K562 (cell line): ENCODE results near the gene REX1BD. TPM values are rescaled to one million over a fixed set of nuclear protein-coding genes. Genes with fewer than 3 reads are reported as not detected.
"Not testable (repeated sequence)": the region's sequence is repeated elsewhere in the genome, so short reads cannot be mapped to it uniquely, and the experiment has no call there.

Experiments
- ATAC-seq: fragments of 200-7000 bp; cut with Tn5 transposase; 3 replicates; pipeline ENCODE4 v1.9.1; 2020; ENCODE audit warnings: moderate library complexity
- BruUV-seq: library from RNA; stranded (reverse); fragments of 400-500 nt; replicated peaks from 2 replicates; lab custom pipeline; 2021; lab: Mats Ljungman, UMichigan
- CTCF ChIA-PET: fragments of 300-600 bp; formaldehyde crosslinking; extraction: SDS; loops from one replicate; lab custom pipeline; 2021; ENCODE audit warnings: low intra/inter-chr PET ratio; lab: Yijun Ruan, JAX
- POLR2A ChIA-PET: fragments of 300-600, 350-650 bp; sonication (Branson Sonifier 250); formaldehyde crosslinking; extraction: SDS; loops from one replicate; lab custom pipeline; 2021; ENCODE audit warnings: antibody characterized with exemption, inconsistent platforms; lab: Yijun Ruan, JAX
- DNase-seq, 4 experiments: peaks; one replicate each; pipeline versions ENCODE4 v3.0.0 to v3.0.0-alpha.2; 2011 to 2018; ENCODE audit warnings: low spot score in 3 of 4, mixed read lengths in 3 of 4; ENCODE audit errors: extremely low read depth in 1 of 4
- FAIRE-seq: peaks from 2 replicates; lab custom pipeline; 2011; peaks lifted over from hg19 to GRCh38; lab: Jason Lieb, UNC
- H2AFZ ChIP-seq: 2 replicates; pipeline ENCODE4 v1.6.0; 2011; ENCODE audit warnings: low read depth, low read length, control low read depth, inconsistent platforms
- H3K27ac ChIP-seq: fragments of 200-600 bp; 3 replicates; pipeline ENCODE4 v1.8.0; 2011; ENCODE audit warnings: low read depth, mild to moderate bottlenecking, control low read depth, inconsistent platforms, low read length, moderate library complexity, mixed read lengths; ENCODE audit errors: extremely low read depth
- H3K27me3 ChIP-seq, 2 experiments: fragments of 300-600 bp in 1 of 2; 2 replicates in 1 of 2; 3 replicates in 1 of 2; pipeline versions ENCODE4 v1.6.0 to v1.8.0; 2011; ENCODE audit warnings: inconsistent platforms in 2 of 2, low read length in 2 of 2, mild to moderate bottlenecking in 1 of 2, mixed read lengths in 1 of 2, moderate library complexity in 1 of 2; ENCODE audit not compliant: control insufficient read depth in 2 of 2, insufficient read depth in 2 of 2
- H3K36me3 ChIP-seq: fragments of 300-600 bp; 3 replicates; pipeline ENCODE4 v1.8.0; 2011; ENCODE audit warnings: mild to moderate bottlenecking, low read length, inconsistent platforms; ENCODE audit not compliant: control insufficient read depth, insufficient read depth
- H3K4me1 ChIP-seq, 2 experiments: fragments of 200-600 bp in 1 of 2; replicated peaks in 1 of 2; 2 replicates in 1 of 2; 3 replicates in 1 of 2; pipeline versions ENCODE4 v1.5.1 to v1.8.0; 2011; ENCODE audit warnings: inconsistent platforms in 2 of 2, low read length in 2 of 2, mild to moderate bottlenecking in 1 of 2, mixed read lengths in 1 of 2, moderate library complexity in 1 of 2; ENCODE audit not compliant: control insufficient read depth in 2 of 2, insufficient read depth in 2 of 2
- H3K4me2 ChIP-seq: 2 replicates; pipeline ENCODE4 v1.6.1; 2011; ENCODE audit warnings: low read length, control low read depth, inconsistent platforms, mixed read lengths; ENCODE audit not compliant: insufficient read depth
- H3K4me3 ChIP-seq: fragments of 200-600 bp; sonication (generic), shearing (Covaris generic); 2 replicates; pipeline ENCODE4 v1.5.1; 2016; ENCODE audit warnings: control low read depth, inconsistent platforms
- H3K79me2 ChIP-seq: fragments of 200-600 bp; 3 replicates; pipeline ENCODE4 v1.8.0; 2011; ENCODE audit warnings: low read length, inconsistent platforms; ENCODE audit not compliant: control insufficient read depth, insufficient read depth
- H3K9ac ChIP-seq, 2 experiments: 2 replicates each; pipeline versions ENCODE4 v1.6.0 to v1.6.1; 2011; ENCODE audit warnings: low read depth in 2 of 2, low read length in 2 of 2, control low read depth in 1 of 2, inconsistent platforms in 1 of 2, mild to moderate bottlenecking in 1 of 2, mixed read lengths in 1 of 2; ENCODE audit not compliant: insufficient read depth in 1 of 2
- H3K9me1 ChIP-seq: one replicate; pipeline ENCODE4 v1.6.0; 2011; ENCODE audit warnings: inconsistent platforms, mild to moderate bottlenecking, low read length, moderate library complexity; ENCODE audit not compliant: control insufficient read depth, insufficient read depth
- H3K9me3 ChIP-seq: replicated peaks from 2 replicates; pipeline ENCODE4 v1.5.1; 2011; ENCODE audit warnings: low read depth, low read length, inconsistent platforms; ENCODE audit not compliant: control insufficient read depth, insufficient read depth
- H4K20me1 ChIP-seq: replicated peaks from 2 replicates; pipeline ENCODE4 v1.6.1; 2011; ENCODE audit warnings: low read length, inconsistent platforms, mixed read lengths; ENCODE audit not compliant: control insufficient read depth, insufficient read depth
- CBX1 ChIP-seq: sonication (generic); IDR thresholded peaks from 2 replicates; pipeline ENCODE4 v1.6.1; 2016; ENCODE audit warnings: antibody characterized with exemption, low read depth, mild to moderate bottlenecking
- ZNF121 ChIP-seq: sonication (generic); formaldehyde crosslinking; conservative IDR thresholded peaks from 2 replicates; pipeline ENCODE4 v1.8.0; 2022; ENCODE audit warnings: missing genetic modification reagents
- WGBS: fragments of 100-300 bp; shearing (Covaris generic); methylation state at CpG from one replicate; pipeline ENCODE4 v1.1.6; 2016; ENCODE audit warnings: low coverage, mixed read lengths; ENCODE audit not compliant: insufficient coverage; ENCODE audit errors: missing lambda C conversion rate; 5-methylcytosine and 5-hydroxymethylcytosine counted together
- in situ Hi-C: fragments of 300-500 bp; cut with MboI; formaldehyde crosslinking; loops from 4 replicates; pipeline ENCODE4 v1.15.0; 2018; ENCODE audit warnings: inconsistent platforms, mixed read lengths
- intact Hi-C: fragments of 100-400 bp; cut with micrococcal nuclease; formaldehyde crosslinking; loops from 2 replicates; pipeline ENCODE4 v1.14.2; 2022
- polyA plus RNA-seq, 8 experiments: library from polyadenylated mRNA; depleted of rRNA in 4 of 8; stranded (reverse) in 5 of 8; unstranded in 3 of 8; fragments of >200 nt; fragmentation: Nextera tagmentation in 2 of 8; fragmentation: Illumina TruSeq in 1 of 8; extraction: Ambion mirVana in 2 of 8; extraction: Trizol in 1 of 8; gene quantifications; 2 replicates each; pipeline versions ENCODE4 v1.2.1 to v1.2.3, GENCODE V29; 2011 to 2014; ENCODE audit warnings: inconsistent platforms in 1 of 8, missing spikeins in 1 of 8
- total RNA-seq, 7 experiments: library from RNA; depleted of rRNA in 6 of 7; stranded (reverse); fragments of >200 nt in 6 of 7; fragmentation: Illumina TruSeq in 2 of 7; extraction: Trizol in 2 of 7; gene quantifications; 2 replicates each; pipeline versions ENCODE4 v1.2.1 to v1.2.3, GENCODE V29; 2011 to 2021; ENCODE audit warnings: low replicate concordance in 1 of 7
- TF ChIP-seq, protein P1 (sequence below): sonication (generic); formaldehyde crosslinking; IDR thresholded peaks from 2 replicates; pipeline ENCODE4 v1.8.1; 2023; ENCODE audit warnings: mild to moderate bottlenecking, missing genetic modification reagents

Gene REX1BD
- total and polyA plus RNA-seq, 9 of the 15 experiments (the other 6 are each of a cell fraction or from before 2014, with no cell fraction given), result 1.9 to 136 (median 13.8) TPM

DNA sequence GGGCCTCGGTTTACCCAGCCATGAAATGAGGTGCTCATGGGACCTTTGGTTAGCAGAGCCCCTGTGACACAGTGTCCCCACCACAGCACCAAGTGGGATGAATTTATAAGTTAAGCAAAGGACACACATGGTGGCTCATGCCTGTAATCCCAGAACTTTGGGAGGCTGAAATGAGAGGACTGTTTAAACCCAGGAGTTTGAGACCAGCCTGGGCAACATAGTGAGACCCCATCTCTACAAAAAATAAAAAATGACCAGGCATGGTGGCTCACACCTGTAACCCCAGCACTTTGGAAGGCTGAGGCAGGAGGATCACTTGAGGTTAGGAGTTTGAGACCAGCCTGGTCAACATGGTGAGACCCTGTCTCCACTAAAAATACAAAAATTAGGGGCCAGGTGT is 48.4 kb upstream of the REX1BD start:
- BruUV-seq, CTCF ChIA-PET, in situ Hi-C loops, ATAC-seq, H3K9me3 ChIP-seq, DNase-seq, H3K9ac ChIP-seq, H3K4me3 ChIP-seq, H3K4me2 ChIP-seq, H3K9me1 ChIP-seq, H4K20me1 ChIP-seq, H2AFZ ChIP-seq, H3K27ac ChIP-seq, FAIRE-seq, H3K27me3 ChIP-seq: not testable (repeated sequence)
- H3K79me2 ChIP-seq, result peaks cover 21% of the 10 kb centered on the region
- intact Hi-C loops, result loop anchor here (5.0 kb wide), 1 partner anchor 137 kb away; no protein-coding TSS in a partner anchor
- POLR2A ChIA-PET, result interaction anchor here (0.5 kb wide), 1 partner anchor 271 kb away, joined by 3 read pairs; no protein-coding TSS in a partner anchor
- TF ChIP-seq ZNF121 (CRISPR knock-in tag), result peak; percentile 81
- peaks cover 61% of the 10 kb centered on the region for H3K36me3 ChIP-seq
- WGBS, result 91% methylated on average over 1 of the region's 1 CpG
- H3K4me1 ChIP-seq, result peaks cover 17 to 37% of the 10 kb centered on the region in 2 experiments

DNA sequence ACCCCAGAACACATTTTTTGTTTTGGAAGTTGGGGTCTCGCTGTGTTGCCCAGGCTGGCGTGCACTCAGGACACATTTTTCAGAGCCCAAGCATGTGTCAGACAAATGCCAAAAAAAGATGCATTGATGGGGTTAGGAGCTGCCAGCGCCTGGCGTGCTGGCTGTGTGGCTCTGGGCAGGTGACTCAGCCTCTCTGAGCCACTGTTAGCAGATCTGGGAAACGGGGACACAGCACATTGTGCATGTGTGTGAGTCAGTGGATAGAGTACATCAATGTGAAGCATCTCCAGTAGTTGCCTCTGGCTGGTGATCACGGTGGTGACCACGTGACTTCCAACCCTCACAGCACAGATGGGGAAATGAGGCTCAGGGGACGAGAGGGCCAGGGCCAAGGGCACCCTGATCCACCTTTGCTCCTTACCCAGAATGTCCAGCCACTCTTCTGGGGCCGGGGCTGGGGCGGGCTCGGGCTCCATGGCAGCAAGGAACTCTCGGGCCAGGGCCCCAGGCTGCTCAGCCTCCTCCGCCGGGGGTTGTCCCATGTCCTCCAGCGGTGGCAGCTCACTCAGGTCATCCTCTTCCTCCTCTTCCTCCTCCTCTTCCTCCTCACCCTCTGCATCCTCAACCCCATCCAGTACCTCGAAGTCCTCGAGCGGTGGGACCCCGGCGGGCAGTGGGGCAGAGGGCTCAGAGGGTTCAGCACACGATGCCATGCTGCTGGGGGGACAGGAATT is 47.2 kb upstream of the REX1BD start:
- Histone ChIP-seq H2AFZ (no peak overlapping the region), H3K36me3 (peaks cover 50% of the 10 kb centered on the region), H3K27ac (no peak overlapping the region), H4K20me1 (peaks cover 3% of the 10 kb centered on the region; the same call in 1 of the 2 replicates), H3K9me1 (no peaks in the 10 kb centered on the region), H3K4me3 (no peak overlapping the region), H3K79me2 (peaks cover 21% of the 10 kb centered on the region), H3K4me1 (peaks cover 18 to 42% of the 10 kb centered on the region in 2 experiments), H3K9me3 (no peaks in the 10 kb centered on the region), H3K4me2 (0 out of 2 replicates have a peak overlapping the region, but pooled peaks have one; percentile 91), H3K27me3 (no peaks in the 10 kb centered on the region), H3K9ac (peak overlapping the region in 1 of 2 experiments; percentile 56; a peak in 2 of 4 replicates)
- in situ Hi-C loops (no loop called here), intact Hi-C loops (loop anchor here (5.0 kb wide), 1 partner anchor 136 kb away; no protein-coding TSS in a partner anchor)
- no TSS peak for BruUV-seq
- DNase-seq (peak in 1 of 4 experiments; percentile 9), FAIRE-seq (no peak), ATAC-seq (no peak)
- POLR2A ChIA-PET, result interaction anchor here (0.7 to 1.6 kb wide), 3 partner anchors 10 to 105 kb away, joined by 3 to 9 read pairs (median 8); partner anchors contain the start of gene ELL
- CTCF ChIA-PET, result no interaction called here
- WGBS, result 84% methylated on average over 13 of the region's 21 CpGs
- TF ChIP-seq, protein P1, sequence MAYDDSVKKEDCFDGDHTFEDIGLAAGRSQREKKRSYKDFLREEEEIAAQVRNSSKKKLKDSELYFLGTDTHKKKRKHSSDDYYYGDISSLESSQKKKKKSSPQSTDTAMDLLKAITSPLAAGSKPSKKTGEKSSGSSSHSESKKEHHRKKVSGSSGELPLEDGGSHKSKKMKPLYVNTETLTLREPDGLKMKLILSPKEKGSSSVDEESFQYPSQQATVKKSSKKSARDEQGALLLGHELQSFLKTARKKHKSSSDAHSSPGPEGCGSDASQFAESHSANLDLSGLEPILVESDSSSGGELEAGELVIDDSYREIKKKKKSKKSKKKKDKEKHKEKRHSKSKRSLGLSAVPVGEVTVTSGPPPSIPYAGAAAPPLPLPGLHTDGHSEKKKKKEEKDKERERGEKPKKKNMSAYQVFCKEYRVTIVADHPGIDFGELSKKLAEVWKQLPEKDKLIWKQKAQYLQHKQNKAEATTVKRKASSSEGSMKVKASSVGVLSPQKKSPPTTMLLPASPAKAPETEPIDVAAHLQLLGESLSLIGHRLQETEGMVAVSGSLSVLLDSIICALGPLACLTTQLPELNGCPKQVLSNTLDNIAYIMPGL (CRISPR knock-in tag), result no peak
- TF ChIP-seq CBX1, result 0 out of 2 replicates have a peak, but pooled peaks have one; percentile 31
